GM12873 (cell line): ENCODE data around the gene DMAC2L.

Source experiments
- TF ChIP-seq, protein P1 (sequence below): IDR thresholded peaks from 2 replicates; pipeline ENCODE4 v1.5.1; 2012; ENCODE audit warnings: low read depth, mild to moderate bottlenecking, moderate library complexity, low read length, control low read depth; ENCODE audit not compliant: insufficient read depth; ENCODE audit errors: missing control alignments

DMAC2L gene

DNA sequence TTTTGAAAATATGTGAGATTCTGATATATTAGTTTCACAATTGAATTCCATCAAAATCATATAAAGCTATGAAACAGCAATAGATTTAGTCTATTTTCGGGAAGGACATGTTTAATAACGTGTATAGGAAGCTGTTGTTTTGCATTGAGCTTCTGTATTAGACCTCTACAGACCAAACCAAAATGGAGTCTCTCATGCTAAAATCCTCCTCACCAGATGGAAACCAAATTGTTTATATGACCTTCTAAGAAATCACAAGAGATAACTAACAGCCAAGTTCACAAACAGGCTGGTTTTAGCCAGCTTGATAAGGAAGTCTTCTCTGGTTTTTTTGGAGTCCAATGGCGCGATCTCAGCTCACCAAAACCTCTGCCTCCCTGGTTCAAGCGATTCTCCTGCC is 24.0 kb upstream of the DMAC2L start:
- TF ChIP-seq, protein P1, sequence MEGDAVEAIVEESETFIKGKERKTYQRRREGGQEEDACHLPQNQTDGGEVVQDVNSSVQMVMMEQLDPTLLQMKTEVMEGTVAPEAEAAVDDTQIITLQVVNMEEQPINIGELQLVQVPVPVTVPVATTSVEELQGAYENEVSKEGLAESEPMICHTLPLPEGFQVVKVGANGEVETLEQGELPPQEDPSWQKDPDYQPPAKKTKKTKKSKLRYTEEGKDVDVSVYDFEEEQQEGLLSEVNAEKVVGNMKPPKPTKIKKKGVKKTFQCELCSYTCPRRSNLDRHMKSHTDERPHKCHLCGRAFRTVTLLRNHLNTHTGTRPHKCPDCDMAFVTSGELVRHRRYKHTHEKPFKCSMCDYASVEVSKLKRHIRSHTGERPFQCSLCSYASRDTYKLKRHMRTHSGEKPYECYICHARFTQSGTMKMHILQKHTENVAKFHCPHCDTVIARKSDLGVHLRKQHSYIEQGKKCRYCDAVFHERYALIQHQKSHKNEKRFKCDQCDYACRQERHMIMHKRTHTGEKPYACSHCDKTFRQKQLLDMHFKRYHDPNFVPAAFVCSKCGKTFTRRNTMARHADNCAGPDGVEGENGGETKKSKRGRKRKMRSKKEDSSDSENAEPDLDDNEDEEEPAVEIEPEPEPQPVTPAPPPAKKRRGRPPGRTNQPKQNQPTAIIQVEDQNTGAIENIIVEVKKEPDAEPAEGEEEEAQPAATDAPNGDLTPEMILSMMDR: no peak

DNA sequence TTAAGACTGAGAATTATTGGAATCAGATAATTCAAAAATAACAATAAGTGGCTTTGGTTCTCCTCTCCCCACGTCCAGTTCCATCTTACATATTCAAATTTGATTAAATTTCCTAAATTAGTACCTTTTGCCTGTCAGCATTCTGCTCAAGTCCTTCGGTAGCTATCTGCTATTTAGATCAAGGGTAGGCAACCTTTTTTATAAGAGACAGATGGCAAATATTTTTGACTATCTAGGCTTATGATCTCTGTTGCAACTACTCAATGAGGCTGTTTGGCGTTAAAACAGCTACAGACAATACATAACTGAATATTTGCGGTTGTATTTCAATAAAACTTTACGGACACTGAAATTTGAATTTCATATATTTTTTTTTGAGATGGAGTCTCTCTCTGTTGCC is 21.8 kb upstream of the DMAC2L start:
- TF ChIP-seq, protein P1: no peak

DNA sequence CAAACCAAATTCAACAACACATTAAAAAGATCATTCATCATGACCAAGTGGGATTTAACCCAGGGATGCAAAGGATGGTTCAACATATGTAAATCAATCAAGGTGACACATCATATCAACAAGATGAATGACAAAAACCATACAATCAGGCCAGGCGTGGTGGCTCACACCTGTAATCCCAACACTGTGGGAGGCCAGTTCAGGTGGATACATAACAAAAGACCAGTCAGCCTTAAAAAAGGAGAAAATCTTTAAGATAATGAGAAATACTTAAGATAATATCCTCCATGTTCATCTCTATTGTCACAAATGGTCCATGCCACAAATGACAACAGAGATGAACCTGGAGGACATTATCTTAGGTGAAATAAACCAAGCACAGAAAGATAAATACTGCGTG is 12.5 kb upstream of the DMAC2L start:
- TF ChIP-seq, protein P1: no peak

DNA sequence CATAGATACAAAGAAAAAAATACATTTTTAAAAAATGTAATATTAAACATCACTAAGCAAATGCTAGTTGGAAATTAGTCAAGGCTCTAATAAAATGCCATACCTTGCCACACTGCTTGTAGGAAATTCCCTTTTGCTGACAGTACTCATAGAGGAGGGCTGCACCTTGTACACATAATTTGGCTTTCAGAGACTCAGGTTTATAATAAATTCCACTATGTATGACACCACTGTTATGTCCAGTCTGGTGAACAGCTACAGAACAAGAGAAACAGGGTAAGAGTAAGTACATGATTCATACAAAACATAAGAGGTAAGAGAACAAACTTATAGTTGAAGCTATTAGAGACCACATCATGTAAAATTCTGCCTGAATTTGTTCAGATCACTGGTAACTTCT is 10.2 kb upstream of the DMAC2L start:
- TF ChIP-seq, protein P1: no peak

DNA sequence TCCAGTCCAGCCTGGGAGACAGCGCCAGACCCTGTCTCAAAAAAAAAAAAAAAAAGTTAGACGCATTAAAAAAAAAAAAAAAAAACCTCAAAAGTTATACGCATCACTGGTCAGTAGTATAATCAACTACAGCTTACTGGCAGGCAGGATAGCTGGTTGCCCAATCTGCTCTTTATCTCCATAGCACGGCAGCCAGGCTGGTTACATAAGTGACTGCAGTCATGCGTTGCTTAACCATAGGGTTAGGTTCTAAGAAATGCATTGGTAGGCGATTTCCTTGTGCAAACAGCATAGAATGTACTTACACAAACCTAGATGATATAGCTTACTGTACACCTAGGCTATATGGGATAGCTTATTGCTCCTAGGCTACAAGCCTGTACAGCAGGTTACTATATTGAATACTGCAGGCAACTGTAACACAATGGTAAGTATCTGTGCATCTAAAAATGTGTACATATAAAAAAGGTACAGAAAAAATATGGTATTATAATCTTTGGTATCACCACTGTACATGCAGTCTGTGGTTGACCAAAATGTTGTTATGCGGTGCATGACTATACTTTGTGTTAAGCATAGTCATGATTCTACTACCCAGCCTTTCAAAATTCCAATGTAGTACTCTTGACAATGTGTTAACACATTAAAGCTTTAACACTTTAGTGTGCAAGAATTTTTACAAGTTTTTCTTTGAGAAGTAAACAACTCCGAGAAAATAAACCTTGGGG is 8.2 kb upstream of the DMAC2L start:
- TF ChIP-seq, protein P1: no peak

DNA sequence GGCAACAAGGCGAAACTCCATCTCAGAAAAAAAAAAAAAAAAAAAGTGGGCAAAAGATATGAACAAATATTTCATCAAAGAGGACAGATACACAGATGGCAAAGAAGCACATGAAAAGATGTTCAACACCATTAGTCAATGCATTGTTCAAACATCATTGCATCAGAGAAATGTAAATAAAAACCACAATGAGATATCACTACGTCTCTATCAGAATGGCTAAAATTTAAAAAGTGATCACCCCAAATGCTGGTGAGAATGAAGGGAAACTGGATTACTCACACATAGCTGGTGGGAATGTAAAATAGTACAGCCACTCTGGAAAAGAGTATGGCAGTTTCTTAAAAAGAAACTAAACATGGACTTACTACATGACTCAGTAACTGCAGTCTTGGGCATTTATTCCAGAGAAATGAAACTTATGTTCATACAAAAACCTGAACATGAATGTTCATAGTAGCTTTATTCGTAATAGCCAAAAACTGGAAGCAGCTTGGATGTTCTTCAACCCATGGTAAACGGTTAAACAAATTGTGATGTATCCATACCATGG is 3.7 kb upstream of the DMAC2L start:
- TF ChIP-seq, protein P1: no peak

DNA sequence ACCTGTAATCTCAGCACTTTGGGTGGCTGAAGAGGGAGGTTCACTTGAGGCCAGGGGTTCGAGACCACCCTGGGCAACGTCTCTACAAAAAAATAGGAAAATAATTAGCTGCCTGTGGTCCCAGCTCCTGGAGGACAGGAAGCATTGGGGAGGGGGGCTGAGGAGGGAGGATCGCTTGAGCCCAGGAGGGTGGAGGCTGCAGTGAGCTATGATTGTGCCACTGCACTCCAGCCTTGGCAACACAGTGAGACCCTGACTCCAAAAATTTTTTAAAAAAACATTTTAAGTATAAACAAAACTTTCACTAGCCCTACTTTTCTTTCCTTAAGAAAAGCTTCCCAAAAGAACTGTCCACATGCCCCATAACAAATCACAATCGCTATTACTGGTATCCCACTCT is 1.7 kb upstream of the DMAC2L start:
- TF ChIP-seq, protein P1: no peak
